Calu3 (cell line): Measurements from ENCODE around the gene CACNA2D4. TPM values are rescaled to one million over a fixed set of nuclear protein-coding genes. Genes with fewer than 3 reads are reported as not detected.

Experiments used
- BruUV-seq: library from RNA; stranded (reverse); fragments of 400-500 nt; replicated peaks from 2 replicates; lab custom pipeline; 2021; lab: Mats Ljungman, UMichigan
- CTCF ChIA-PET: fragments of 300-600 bp; sonication (Branson Sonifier 250); formaldehyde crosslinking; loops from one replicate; lab custom pipeline; 2022; ENCODE audit warnings: antibody characterized with exemption; lab: Charles Lee
- DNase-seq: peaks from one replicate; pipeline ENCODE4 v3.0.0; 2022
- H3K27ac Mint-ChIP-seq: one replicate; pipeline ENCODE4 v1.8.0; 2022; ENCODE audit warnings: mixed read lengths; ENCODE audit not compliant: unreplicated experiment
- H3K27me3 Mint-ChIP-seq: one replicate; pipeline ENCODE4 v1.8.0; 2022; ENCODE audit warnings: mixed read lengths; ENCODE audit not compliant: unreplicated experiment
- H3K36me3 Mint-ChIP-seq: one replicate; pipeline ENCODE4 v1.8.0; 2022; ENCODE audit warnings: mild to moderate bottlenecking, moderate library complexity, mixed read lengths; ENCODE audit not compliant: insufficient read depth, unreplicated experiment
- H3K4me1 Mint-ChIP-seq: one replicate; pipeline ENCODE4 v1.8.0; 2022; ENCODE audit warnings: mild to moderate bottlenecking, low read depth, mixed read lengths; ENCODE audit not compliant: unreplicated experiment
- H3K4me3 Mint-ChIP-seq: one replicate; pipeline ENCODE4 v1.8.0; 2022; ENCODE audit warnings: mild to moderate bottlenecking, low read depth, moderate library complexity, mixed read lengths; ENCODE audit not compliant: unreplicated experiment
- H3K9me3 Mint-ChIP-seq: one replicate; pipeline ENCODE4 v1.8.0; 2022; ENCODE audit warnings: low read depth, mixed read lengths; ENCODE audit not compliant: unreplicated experiment
- intact Hi-C: fragments of 100-400 bp; cut with micrococcal nuclease; formaldehyde crosslinking; loops from one replicate; pipeline ENCODE4 v1.10.0; 2022; ENCODE audit not compliant: unreplicated experiment
- total RNA-seq: library from RNA; stranded (reverse); gene quantifications from 2 replicates; pipeline ENCODE4 v1.2.3, GENCODE V29; 2022
- TF ChIP-seq, protein P1 (sequence below): fragments of 200-600 bp; IDR thresholded peaks from one replicate; pipeline ENCODE4 v1.8.0; 2022; ENCODE audit warnings: antibody characterized with exemption; ENCODE audit not compliant: unreplicated experiment

CACNA2D4 gene
- total RNA-seq, 1 experiment from 2014 or later = 0.80 TPM

DNA sequence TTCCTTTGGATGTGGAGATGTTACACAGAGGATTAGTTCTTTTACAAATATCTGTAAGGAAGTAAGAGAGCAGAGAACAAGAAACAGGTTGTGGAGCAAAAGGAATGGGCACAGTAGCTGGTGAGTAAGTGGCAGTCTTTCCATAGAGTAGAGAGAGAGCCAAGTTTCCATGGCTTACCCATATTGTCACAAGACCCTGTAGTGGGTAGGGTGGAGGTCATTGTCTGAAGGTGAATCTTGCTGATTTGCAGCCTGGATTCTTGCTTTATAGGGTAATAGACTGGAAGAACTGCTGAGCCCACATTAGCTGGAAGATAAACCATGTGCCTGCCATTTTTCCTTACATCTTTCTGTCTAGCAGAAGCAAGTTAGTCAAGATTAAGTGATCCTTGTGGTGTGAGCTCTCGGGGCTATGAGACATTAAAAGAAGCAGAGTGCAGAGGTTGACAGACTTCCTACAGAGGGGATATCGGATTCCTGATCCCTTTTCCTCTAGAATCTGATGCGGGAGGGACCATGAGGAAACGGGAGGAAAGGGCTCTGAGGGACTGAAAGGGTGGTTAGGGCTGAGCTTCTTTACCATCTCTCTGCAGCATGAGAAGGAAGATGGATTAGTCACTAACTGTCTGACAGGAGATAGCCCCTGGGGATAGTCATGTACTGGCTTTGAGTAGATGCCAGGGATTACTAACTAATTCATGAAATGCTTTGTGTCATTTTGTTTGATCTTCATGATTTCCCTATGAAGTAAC lies 142.1 kb downstream of the CACNA2D4 start:
- Mint-ChIP-seq H3K9me3 (no peaks in the 10 kb centered on the region), H3K27me3 (no peaks in the 10 kb centered on the region), H3K36me3 (peaks cover 4% of the 10 kb centered on the region), H3K4me1 (peaks cover 19% of the 10 kb centered on the region), H3K4me3 (no peak overlapping the region), H3K27ac (peak overlapping the region; percentile 14)
- CTCF ChIA-PET = no interaction called here
- intact Hi-C loops = no loop called here
- BruUV-seq = no TSS peak
- TF ChIP-seq, protein P1, sequence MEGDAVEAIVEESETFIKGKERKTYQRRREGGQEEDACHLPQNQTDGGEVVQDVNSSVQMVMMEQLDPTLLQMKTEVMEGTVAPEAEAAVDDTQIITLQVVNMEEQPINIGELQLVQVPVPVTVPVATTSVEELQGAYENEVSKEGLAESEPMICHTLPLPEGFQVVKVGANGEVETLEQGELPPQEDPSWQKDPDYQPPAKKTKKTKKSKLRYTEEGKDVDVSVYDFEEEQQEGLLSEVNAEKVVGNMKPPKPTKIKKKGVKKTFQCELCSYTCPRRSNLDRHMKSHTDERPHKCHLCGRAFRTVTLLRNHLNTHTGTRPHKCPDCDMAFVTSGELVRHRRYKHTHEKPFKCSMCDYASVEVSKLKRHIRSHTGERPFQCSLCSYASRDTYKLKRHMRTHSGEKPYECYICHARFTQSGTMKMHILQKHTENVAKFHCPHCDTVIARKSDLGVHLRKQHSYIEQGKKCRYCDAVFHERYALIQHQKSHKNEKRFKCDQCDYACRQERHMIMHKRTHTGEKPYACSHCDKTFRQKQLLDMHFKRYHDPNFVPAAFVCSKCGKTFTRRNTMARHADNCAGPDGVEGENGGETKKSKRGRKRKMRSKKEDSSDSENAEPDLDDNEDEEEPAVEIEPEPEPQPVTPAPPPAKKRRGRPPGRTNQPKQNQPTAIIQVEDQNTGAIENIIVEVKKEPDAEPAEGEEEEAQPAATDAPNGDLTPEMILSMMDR = no peak
- no peak for DNase-seq

- TSS peak; percentile 33 for BruUV-seq
- CTCF ChIA-PET = no interaction called here
- no peak for DNase-seq
These were observed 144.4 kb downstream of the CACNA2D4 start for GRCh38 chr12:1773937-1774655.

GRCh38 chr12:1769809-1770494 lies 148.5 kb downstream of the CACNA2D4 start:
- intact Hi-C loops = loop anchor here (5.0 kb wide), 1 partner anchor 78 kb away; the partner anchor contains the start of gene ADIPOR2
- H3K27ac Mint-ChIP-seq = no peak overlapping the region
- no peak overlapping the region for H3K4me3 Mint-ChIP-seq
- no peaks in the 10 kb centered on the region for H3K27me3 Mint-ChIP-seq
- no peaks in the 10 kb centered on the region for H3K9me3 Mint-ChIP-seq
- CTCF ChIA-PET = interaction anchor here (1.2 kb wide), 1 partner anchor 92 kb away, joined by 4 read pairs; no protein-coding TSS in a partner anchor
- H3K36me3 Mint-ChIP-seq = peaks cover 4% of the 10 kb centered on the region
- TF ChIP-seq, protein P1 = no peak
- BruUV-seq = no TSS peak
- H3K4me1 Mint-ChIP-seq = peaks cover 28% of the 10 kb centered on the region
- DNase-seq = no peak

More at GRCh38 chr12:1773937-1774655, 144.4 kb downstream of the CACNA2D4 start:
- Mint-ChIP-seq H3K36me3 (peaks cover 4% of the 10 kb centered on the region), H3K4me3 (no peak overlapping the region), H3K4me1 (peaks cover 15% of the 10 kb centered on the region), H3K27me3 (no peaks in the 10 kb centered on the region), H3K9me3 (no peaks in the 10 kb centered on the region), H3K27ac (no peak overlapping the region)
- TF ChIP-seq, protein P1 = no peak
- intact Hi-C loops = no loop called here

DNA sequence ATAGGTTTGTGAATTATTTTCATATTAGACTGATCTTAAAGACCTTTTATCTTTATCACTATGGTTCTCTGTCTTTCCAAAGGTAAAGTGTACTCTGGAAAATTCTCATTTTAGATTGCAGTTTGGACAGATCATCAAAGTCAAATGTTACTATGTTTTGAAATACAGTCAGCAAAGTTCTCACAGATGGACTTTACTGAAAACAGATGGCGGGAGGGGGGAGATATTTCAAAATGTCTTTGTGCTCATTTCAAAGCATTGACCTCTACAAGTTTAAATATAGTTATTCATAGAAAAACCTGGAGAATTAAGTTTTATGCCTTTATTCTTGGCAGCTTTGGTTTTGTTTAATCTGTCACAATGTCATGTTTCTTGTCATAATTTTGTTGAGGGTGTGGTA lies 149.8 kb downstream of the CACNA2D4 start:
- no peaks in the 10 kb centered on the region for H3K27me3 Mint-ChIP-seq
- peak overlapping the region; percentile 27 for H3K27ac Mint-ChIP-seq
- no peaks in the 10 kb centered on the region for H3K9me3 Mint-ChIP-seq
- DNase-seq = no peak
- peaks cover 28% of the 10 kb centered on the region for H3K4me1 Mint-ChIP-seq
- TF ChIP-seq, protein P1 = no peak
- no peak overlapping the region for H3K4me3 Mint-ChIP-seq
- CTCF ChIA-PET = interaction anchor here (0.5 kb wide), 1 partner anchor 25 kb away, joined by 3 read pairs; no protein-coding TSS in a partner anchor
- peaks cover 2% of the 10 kb centered on the region for H3K36me3 Mint-ChIP-seq
- intact Hi-C loops = loop anchor here (5.0 kb wide), 1 partner anchor 76 kb away; the partner anchor contains the start of gene ADIPOR2
- no TSS peak for BruUV-seq
